Choroid plexus epithelial cell (primary cell): ENCODE results near the gene MCF2L2.

Source experiments
- DNase-seq: peaks from one replicate; pipeline ENCODE4 v3.0.0-alpha.2; 2010; ENCODE audit warnings: low read depth
- H3K4me3 ChIP-seq: 2 replicates; pipeline ENCODE4 v1.5.1; 2011; ENCODE audit warnings: low read depth, mild to moderate bottlenecking, control low read depth, low read length, moderate library complexity
- TF ChIP-seq, protein P1 (sequence below): conservative IDR thresholded peaks from 2 replicates; pipeline ENCODE4 v1.5.1; 2011; ENCODE audit warnings: low read depth, mild to moderate bottlenecking, control low read depth, inconsistent platforms, low read length, moderate library complexity

The MCF2L2 gene

DNA sequence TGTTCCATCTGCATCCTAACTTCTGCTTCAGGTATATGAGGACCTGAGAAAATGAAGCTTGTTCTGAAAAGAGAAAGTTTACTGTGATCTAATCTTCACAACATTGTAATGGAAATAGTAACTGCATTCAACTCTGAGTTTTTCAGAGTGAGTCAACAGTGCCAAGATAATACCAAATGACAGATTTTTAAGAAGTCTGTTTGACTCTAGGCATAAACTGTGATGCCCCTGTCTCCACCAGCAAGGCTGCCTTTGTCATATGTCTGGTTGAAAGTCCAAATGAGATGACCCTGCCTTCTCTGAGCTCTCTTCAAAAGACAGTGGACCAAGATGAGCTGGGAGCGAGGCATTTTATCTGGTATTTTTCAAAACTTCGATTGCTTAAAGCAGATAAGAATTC lies 220.2 kb downstream of the MCF2L2 start:
- TF ChIP-seq, protein P1, sequence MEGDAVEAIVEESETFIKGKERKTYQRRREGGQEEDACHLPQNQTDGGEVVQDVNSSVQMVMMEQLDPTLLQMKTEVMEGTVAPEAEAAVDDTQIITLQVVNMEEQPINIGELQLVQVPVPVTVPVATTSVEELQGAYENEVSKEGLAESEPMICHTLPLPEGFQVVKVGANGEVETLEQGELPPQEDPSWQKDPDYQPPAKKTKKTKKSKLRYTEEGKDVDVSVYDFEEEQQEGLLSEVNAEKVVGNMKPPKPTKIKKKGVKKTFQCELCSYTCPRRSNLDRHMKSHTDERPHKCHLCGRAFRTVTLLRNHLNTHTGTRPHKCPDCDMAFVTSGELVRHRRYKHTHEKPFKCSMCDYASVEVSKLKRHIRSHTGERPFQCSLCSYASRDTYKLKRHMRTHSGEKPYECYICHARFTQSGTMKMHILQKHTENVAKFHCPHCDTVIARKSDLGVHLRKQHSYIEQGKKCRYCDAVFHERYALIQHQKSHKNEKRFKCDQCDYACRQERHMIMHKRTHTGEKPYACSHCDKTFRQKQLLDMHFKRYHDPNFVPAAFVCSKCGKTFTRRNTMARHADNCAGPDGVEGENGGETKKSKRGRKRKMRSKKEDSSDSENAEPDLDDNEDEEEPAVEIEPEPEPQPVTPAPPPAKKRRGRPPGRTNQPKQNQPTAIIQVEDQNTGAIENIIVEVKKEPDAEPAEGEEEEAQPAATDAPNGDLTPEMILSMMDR: no peak
- H3K4me3 ChIP-seq: no peak overlapping the region
- DNase-seq: no peak

DNA sequence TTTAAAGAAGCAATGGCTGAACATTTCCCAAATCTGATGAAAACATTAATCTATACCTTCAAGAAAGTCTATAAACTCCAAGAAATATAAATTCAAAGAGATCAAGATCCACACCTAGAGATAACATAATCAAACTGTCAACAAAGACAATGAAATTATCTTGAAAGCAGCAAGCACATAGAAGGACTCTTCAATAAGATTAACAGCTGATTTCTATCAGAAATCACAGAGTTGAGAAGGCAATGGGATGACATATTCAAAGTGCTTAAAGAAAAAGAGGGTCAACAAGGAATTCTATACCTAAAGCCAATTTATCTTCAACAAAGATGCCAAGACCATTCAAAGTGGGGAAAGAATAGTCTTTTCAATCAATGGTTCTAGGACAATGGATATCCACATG lies 224.7 kb downstream of the MCF2L2 start:
- H3K4me3 ChIP-seq: no peak overlapping the region
- TF ChIP-seq, protein P1: no peak
- DNase-seq: no peak

DNA sequence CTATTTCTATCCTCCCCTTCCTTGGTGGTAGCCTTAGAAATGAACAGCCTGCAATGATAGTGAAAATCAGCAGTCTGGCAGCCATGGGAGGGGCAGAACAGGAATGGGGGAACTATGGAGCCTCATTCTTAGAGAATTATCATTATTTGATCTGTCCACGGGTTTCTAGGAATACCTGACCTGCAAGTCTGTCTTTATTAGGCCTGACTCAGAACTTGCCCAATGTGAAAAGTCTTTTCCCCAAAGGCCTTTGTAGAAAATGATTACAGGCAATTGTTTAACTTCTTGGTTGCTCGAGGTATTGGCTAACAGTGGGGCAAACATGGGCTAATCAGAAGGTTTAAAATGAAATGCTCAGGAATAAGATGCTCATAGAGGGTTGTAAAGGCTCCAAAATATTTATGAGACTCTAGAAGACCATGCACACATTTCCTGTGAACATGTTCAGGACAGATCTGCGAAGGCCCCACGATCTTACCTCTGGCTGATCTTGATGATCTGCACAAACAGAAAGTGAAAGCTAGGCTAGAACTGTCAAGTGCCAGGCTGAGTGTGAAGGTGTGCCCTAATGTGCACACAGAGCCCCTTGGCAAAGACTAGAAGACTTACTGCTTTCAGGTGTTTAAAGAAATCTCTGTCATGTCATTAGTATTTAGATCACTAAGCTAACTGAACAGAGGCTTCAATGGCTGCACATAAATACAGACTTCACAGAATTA lies 226.3 kb downstream of the MCF2L2 start:
- TF ChIP-seq, protein P1: no peak
- no peak for DNase-seq
- no peak overlapping the region for H3K4me3 ChIP-seq

GRCh38 chr3:183198939-183199338 lies 229.5 kb downstream of the MCF2L2 start:
- no peak for DNase-seq
- TF ChIP-seq, protein P1: no peak
- H3K4me3 ChIP-seq: no peak overlapping the region

DNA sequence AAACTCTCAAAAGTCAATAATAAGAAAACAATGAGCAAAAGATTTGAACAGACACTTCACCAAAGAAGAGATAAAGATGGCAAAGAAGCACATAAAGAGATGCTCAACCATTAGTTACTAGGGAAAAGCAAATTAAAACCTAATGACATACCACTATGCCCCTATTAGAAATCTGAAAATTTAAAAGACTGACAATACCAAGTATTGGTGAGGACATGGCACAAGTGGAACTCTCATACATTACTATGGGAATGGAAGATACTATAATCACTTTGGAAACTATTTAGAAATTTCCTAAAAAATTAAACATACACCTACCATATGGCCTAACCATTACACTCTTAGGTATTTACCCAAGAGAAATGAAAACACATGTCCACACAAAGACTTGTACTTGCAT lies 230.7 kb downstream of the MCF2L2 start:
- DNase-seq: no peak
- TF ChIP-seq, protein P1: no peak
- H3K4me3 ChIP-seq: no peak overlapping the region

GRCh38 chr3:183195266-183195665 lies 233.2 kb downstream of the MCF2L2 start:
- no peak overlapping the region for H3K4me3 ChIP-seq
- TF ChIP-seq, protein P1: no peak
- no peak for DNase-seq

DNA sequence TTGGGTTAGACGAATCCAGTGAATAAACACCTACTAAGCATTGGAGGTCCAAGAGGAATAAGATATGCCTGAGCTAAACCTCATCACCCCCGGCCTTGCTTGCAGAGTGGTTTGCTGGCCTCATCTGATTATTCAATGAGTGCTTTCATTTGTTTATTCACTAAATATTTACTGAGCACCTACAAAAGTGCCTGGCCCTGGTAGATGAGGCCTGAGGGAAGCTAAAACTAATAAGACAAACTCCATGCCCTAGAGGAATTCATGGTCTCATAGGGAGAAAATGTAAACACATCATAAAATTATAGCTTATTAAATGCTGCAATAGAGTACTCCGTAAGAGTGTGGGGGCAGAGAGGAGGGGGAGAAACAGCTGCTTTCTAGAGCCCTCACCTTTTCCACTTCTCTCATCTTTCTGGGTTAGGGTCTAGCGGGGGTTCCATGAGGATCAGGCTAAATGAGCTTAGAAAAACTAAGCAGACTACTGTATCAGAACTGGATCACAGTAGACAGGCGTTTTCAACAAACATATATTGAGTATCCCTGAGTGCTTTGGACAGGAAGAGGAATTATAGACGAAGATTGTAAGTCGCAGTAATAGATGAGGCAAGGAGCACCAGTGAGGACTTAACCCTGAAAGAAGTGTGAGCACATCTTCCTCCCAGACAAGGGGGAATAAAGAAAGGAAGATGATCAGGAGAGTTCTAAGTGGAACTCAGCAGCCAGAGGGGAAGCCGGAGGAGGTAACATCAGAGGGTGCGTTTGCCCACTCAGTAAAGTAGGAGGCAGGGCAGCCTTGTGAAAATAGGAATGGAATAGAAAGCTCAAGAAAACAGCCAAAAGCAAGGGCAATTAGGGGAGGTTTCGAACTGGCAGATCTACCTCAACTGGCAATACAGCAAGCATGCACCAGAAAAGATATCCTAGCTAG lies 234.4 kb downstream of the MCF2L2 start:
- H3K4me3 ChIP-seq: no peak overlapping the region
- no peak for DNase-seq
- TF ChIP-seq, protein P1: no peak
